Measurements from ENCODE around the gene PNMA6E. TPM values are rescaled to one million over a fixed set of nuclear protein-coding genes. Genes with fewer than 3 reads are reported as not detected.

Gene PNMA6E
- total and polyA plus RNA-seq, 7 experiments from 2014 or later, result not detected

- no peak overlapping the region for H3K27ac Mint-ChIP-seq
Measured at GRCh38 chrX:153400146-153401132, 711 bp downstream of the PNMA6E start.

GRCh38 chrX:153398275-153398960, 2.7 kb downstream of the PNMA6E start:
- H3K4me3 ChIP-seq (ENCODE audit: low read length), result no peak overlapping the region
- ChIA-PET CTCF (no interaction called here), POLR2A (no interaction called here)
- H3K9me3 Mint-ChIP-seq, result no peaks in the 10 kb centered on the region
- intact Hi-C loops (cut with micrococcal nuclease), result no loop called here
- no peaks in the 10 kb centered on the region for H3K36me3 ChIP-seq (ENCODE audit: control insufficient read depth in 2 of 3, insufficient read depth in 3 of 3, low read length in 3 of 3)
- H3K4me1 Mint-ChIP-seq, result peaks cover 0 to 26% (median 0%) of the 10 kb centered on the region in 7 donors
- H3K9me3 ChIP-seq (ENCODE audit: control insufficient read depth in 2 of 3, low read length in 3 of 3), result no peaks in the 10 kb centered on the region
- no peak overlapping the region for H3K27ac Mint-ChIP-seq
- no peak for DNase-seq
- H3K4me3 Mint-ChIP-seq, result no peak overlapping the region
- H3K4me1 ChIP-seq (ENCODE audit: control insufficient read depth in 2 of 2, insufficient read depth in 2 of 2, low read length in 2 of 2), result no peaks in the 10 kb centered on the region
- H3K27me3 ChIP-seq (ENCODE audit: control insufficient read depth in 2 of 2, insufficient read depth in 2 of 2, low read length in 2 of 2), result no peaks in the 10 kb centered on the region
- peaks cover 0 to 13% (median 0%) of the 10 kb centered on the region in 5 donors for H3K27me3 Mint-ChIP-seq
- ATAC-seq, result no peak
- H3K36me3 Mint-ChIP-seq, result no peaks in the 10 kb centered on the region
- H3K27ac ChIP-seq (ENCODE audit: low read depth, low read length), result no peak overlapping the region

More at GRCh38 chrX:153400146-153401132, 711 bp downstream of the PNMA6E start:
- no peaks in the 10 kb centered on the region for H3K4me1 ChIP-seq (ENCODE audit: control insufficient read depth in 2 of 2, insufficient read depth in 2 of 2, low read length in 2 of 2)
- no peak overlapping the region for H3K4me3 ChIP-seq (ENCODE audit: low read length)
- Mint-ChIP-seq H3K36me3 (no peaks in the 10 kb centered on the region), H3K4me3 (no peak overlapping the region), H3K4me1 (peaks cover 0 to 13% (median 0%) of the 10 kb centered on the region in 7 donors), H3K27me3 (peaks cover 0 to 19% (median 0%) of the 10 kb centered on the region in 5 donors), H3K9me3 (no peaks in the 10 kb centered on the region)
- ChIA-PET POLR2A (no interaction called here), CTCF (interaction anchor here (0.6 kb wide), 1 partner anchor 161 kb away, joined by 3 read pairs; no protein-coding TSS in a partner anchor)
- no peaks in the 10 kb centered on the region for H3K36me3 ChIP-seq (ENCODE audit: control insufficient read depth in 2 of 3, insufficient read depth in 3 of 3, low read length in 3 of 3)
- intact Hi-C loops (cut with micrococcal nuclease), result no loop called here
- H3K9me3 ChIP-seq (ENCODE audit: control insufficient read depth in 2 of 3, low read length in 3 of 3), result no peaks in the 10 kb centered on the region
- H3K27me3 ChIP-seq (ENCODE audit: control insufficient read depth in 2 of 2, insufficient read depth in 2 of 2, low read length in 2 of 2), result no peaks in the 10 kb centered on the region
- peak; percentile 84 for ATAC-seq
- H3K27ac ChIP-seq (ENCODE audit: low read depth, low read length), result no peak overlapping the region
- peak; percentile 8 to 65 (median 41) for DNase-seq

- ATAC-seq, result no peak
- Mint-ChIP-seq H3K4me1 (peaks cover 0 to 26% (median 0%) of the 10 kb centered on the region in 7 donors), H3K36me3 (no peaks in the 10 kb centered on the region), H3K4me3 (no peak overlapping the region), H3K27me3 (peaks cover 0 to 5% (median 0%) of the 10 kb centered on the region in 5 donors), H3K9me3 (no peaks in the 10 kb centered on the region), H3K27ac (no peak overlapping the region)
- Histone ChIP-seq H3K36me3 (ENCODE audit: control insufficient read depth in 2 of 3, insufficient read depth in 3 of 3, low read length in 3 of 3) (no peaks in the 10 kb centered on the region), H3K27me3 (ENCODE audit: control insufficient read depth in 2 of 2, insufficient read depth in 2 of 2, low read length in 2 of 2) (no peaks in the 10 kb centered on the region), H3K9me3 (ENCODE audit: control insufficient read depth in 2 of 3, low read length in 3 of 3) (no peaks in the 10 kb centered on the region), H3K4me1 (ENCODE audit: control insufficient read depth in 2 of 2, insufficient read depth in 2 of 2, low read length in 2 of 2) (no peaks in the 10 kb centered on the region), H3K4me3 (ENCODE audit: low read length) (no peak overlapping the region), H3K27ac (ENCODE audit: low read depth, low read length) (no peak overlapping the region)
- intact Hi-C loops (cut with micrococcal nuclease), result no loop called here
- ChIA-PET POLR2A (no interaction called here), CTCF (no interaction called here)
- no peak for DNase-seq
Measured at GRCh38 chrX:153397256-153397960, 3.7 kb downstream of the PNMA6E start.

GRCh38 chrX:153396320-153397195, 4.6 kb downstream of the PNMA6E start:
- DNase-seq (no peak), ATAC-seq (no peak)
- Mint-ChIP-seq H3K4me1 (peaks cover 0 to 26% (median 0%) of the 10 kb centered on the region in 7 donors), H3K27me3 (no peaks in the 10 kb centered on the region), H3K4me3 (no peak overlapping the region), H3K9me3 (no peaks in the 10 kb centered on the region), H3K27ac (peak overlapping the region in 1 of 9 donors; percentile 9), H3K36me3 (no peaks in the 10 kb centered on the region)
- POLR2A ChIA-PET, result no interaction called here
- no peaks in the 10 kb centered on the region for H3K27me3 ChIP-seq (ENCODE audit: control insufficient read depth in 2 of 2, insufficient read depth in 2 of 2, low read length in 2 of 2)
- H3K9me3 ChIP-seq (ENCODE audit: control insufficient read depth in 2 of 3, low read length in 3 of 3), result no peaks in the 10 kb centered on the region
- H3K27ac ChIP-seq (ENCODE audit: low read depth, low read length), result no peak overlapping the region
- H3K4me3 ChIP-seq (ENCODE audit: low read length), result no peak overlapping the region
- CTCF ChIA-PET, result no interaction called here
- intact Hi-C loops (cut with micrococcal nuclease), result no loop called here
- H3K4me1 ChIP-seq (ENCODE audit: control insufficient read depth in 2 of 2, insufficient read depth in 2 of 2, low read length in 2 of 2), result no peaks in the 10 kb centered on the region
- no peaks in the 10 kb centered on the region for H3K36me3 ChIP-seq (ENCODE audit: control insufficient read depth in 2 of 3, insufficient read depth in 3 of 3, low read length in 3 of 3)

GRCh38 chrX:153395613-153396319, 5.4 kb downstream of the PNMA6E start:
- no peaks in the 10 kb centered on the region for H3K4me1 ChIP-seq (ENCODE audit: control insufficient read depth in 2 of 2, insufficient read depth in 2 of 2, low read length in 2 of 2)
- intact Hi-C loops (cut with micrococcal nuclease), result no loop called here
- DNase-seq, result no peak
- H3K36me3 ChIP-seq (ENCODE audit: control insufficient read depth in 2 of 3, insufficient read depth in 3 of 3, low read length in 3 of 3), result no peaks in the 10 kb centered on the region
- no peak overlapping the region for H3K4me3 ChIP-seq (ENCODE audit: low read length)
- ATAC-seq, result no peak
- Mint-ChIP-seq H3K27ac (peak overlapping the region in 1 of 9 donors; percentile 72), H3K27me3 (no peaks in the 10 kb centered on the region), H3K4me1 (peaks cover 0 to 26% (median 0%) of the 10 kb centered on the region in 7 donors), H3K36me3 (no peaks in the 10 kb centered on the region), H3K4me3 (peak overlapping the region in 1 of 10 donors; percentile 57), H3K9me3 (no peaks in the 10 kb centered on the region)
- H3K9me3 ChIP-seq (ENCODE audit: control insufficient read depth in 2 of 3, low read length in 3 of 3), result no peaks in the 10 kb centered on the region
- ChIA-PET CTCF (no interaction called here), POLR2A (no interaction called here)
- no peaks in the 10 kb centered on the region for H3K27me3 ChIP-seq (ENCODE audit: control insufficient read depth in 2 of 2, insufficient read depth in 2 of 2, low read length in 2 of 2)
- H3K27ac ChIP-seq (ENCODE audit: low read depth, low read length), result no peak overlapping the region
